ENCODE results near the gene NFKBIZ.

The NFKBIZ gene

GRCh38 chr3:101840066-101840465 is 9.2 kb upstream of the NFKBIZ start:
- DNase-seq (ENCODE audit: low read depth, low spot score) = no peak
- TF ChIP-seq, protein P1, sequence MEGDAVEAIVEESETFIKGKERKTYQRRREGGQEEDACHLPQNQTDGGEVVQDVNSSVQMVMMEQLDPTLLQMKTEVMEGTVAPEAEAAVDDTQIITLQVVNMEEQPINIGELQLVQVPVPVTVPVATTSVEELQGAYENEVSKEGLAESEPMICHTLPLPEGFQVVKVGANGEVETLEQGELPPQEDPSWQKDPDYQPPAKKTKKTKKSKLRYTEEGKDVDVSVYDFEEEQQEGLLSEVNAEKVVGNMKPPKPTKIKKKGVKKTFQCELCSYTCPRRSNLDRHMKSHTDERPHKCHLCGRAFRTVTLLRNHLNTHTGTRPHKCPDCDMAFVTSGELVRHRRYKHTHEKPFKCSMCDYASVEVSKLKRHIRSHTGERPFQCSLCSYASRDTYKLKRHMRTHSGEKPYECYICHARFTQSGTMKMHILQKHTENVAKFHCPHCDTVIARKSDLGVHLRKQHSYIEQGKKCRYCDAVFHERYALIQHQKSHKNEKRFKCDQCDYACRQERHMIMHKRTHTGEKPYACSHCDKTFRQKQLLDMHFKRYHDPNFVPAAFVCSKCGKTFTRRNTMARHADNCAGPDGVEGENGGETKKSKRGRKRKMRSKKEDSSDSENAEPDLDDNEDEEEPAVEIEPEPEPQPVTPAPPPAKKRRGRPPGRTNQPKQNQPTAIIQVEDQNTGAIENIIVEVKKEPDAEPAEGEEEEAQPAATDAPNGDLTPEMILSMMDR (IDR thresholded peaks at IDR 0.05; ENCODE audit: low read depth, low read length) = no peak
- in situ Hi-C loops (cut with HindIII; ENCODE audit: low sequenced_read_pairs) = no loop called here
- H3K4me3 ChIP-seq (ENCODE audit: low read depth, low read length) = no peak overlapping the region

- TF ChIP-seq, protein P1 (IDR thresholded peaks at IDR 0.05; ENCODE audit: low read depth, low read length) = no peak
- H3K4me3 ChIP-seq (ENCODE audit: low read depth, low read length) = no peak overlapping the region
- DNase-seq (ENCODE audit: low read depth, low spot score) = no peak
- in situ Hi-C loops (cut with HindIII; ENCODE audit: low sequenced_read_pairs) = no loop called here
Measured at GRCh38 chr3:101842245-101842934, 6.9 kb upstream of the NFKBIZ start.

GRCh38 chr3:101842935-101843330 is 6.4 kb upstream of the NFKBIZ start:
- TF ChIP-seq, protein P1 (IDR thresholded peaks at IDR 0.05; ENCODE audit: low read depth, low read length) = no peak
- in situ Hi-C loops (cut with HindIII; ENCODE audit: low sequenced_read_pairs) = no loop called here

GRCh38 chr3:101845425-101845824 is 3.9 kb upstream of the NFKBIZ start:
- no peak overlapping the region for H3K4me3 ChIP-seq (ENCODE audit: low read depth, low read length)
- in situ Hi-C loops (cut with HindIII; ENCODE audit: low sequenced_read_pairs) = no loop called here
- DNase-seq (ENCODE audit: low read depth, low spot score) = no peak
- TF ChIP-seq, protein P1 (IDR thresholded peaks at IDR 0.05; ENCODE audit: low read depth, low read length) = no peak

More at GRCh38 chr3:101842935-101843330, 6.4 kb upstream of the NFKBIZ start:
- DNase-seq (ENCODE audit: low read depth, low spot score) = no peak
- H3K4me3 ChIP-seq (ENCODE audit: low read depth, low read length) = no peak overlapping the region

- in situ Hi-C loops (cut with HindIII; ENCODE audit: low sequenced_read_pairs) = no loop called here
- no peak for DNase-seq (ENCODE audit: low read depth, low spot score)
- no peak overlapping the region for H3K4me3 ChIP-seq (ENCODE audit: low read depth, low read length)
- TF ChIP-seq, protein P1 (IDR thresholded peaks at IDR 0.05; ENCODE audit: low read depth, low read length) = no peak
Measured at GRCh38 chr3:101846709-101847108, 2.6 kb upstream of the NFKBIZ start.

DNA sequence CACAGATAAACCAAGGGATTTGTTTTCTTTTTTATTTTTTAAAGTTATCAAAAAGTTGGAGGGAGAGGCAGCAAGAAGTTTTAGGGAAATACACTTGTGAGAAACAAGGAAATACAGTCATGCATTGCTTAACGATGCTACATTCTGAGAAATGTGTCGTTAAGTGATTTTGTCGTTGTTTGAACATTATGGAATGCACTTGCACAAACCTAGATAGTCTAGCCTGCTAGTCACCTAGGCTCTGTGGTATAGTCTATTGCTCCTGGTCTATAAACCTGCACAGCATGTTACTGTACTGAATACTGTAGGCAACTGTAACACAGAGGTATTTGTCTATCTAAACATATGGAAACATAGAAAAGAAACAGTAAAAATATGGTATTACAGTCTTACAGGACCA is 2.0 kb upstream of the NFKBIZ start:
- no peak for DNase-seq (ENCODE audit: low read depth, low spot score)

More for the DNA sequence above, 2.0 kb upstream of the NFKBIZ start:
- TF ChIP-seq, protein P1 (IDR thresholded peaks at IDR 0.05; ENCODE audit: low read depth, low read length) = no peak
- in situ Hi-C loops (cut with HindIII; ENCODE audit: low sequenced_read_pairs) = no loop called here
- H3K4me3 ChIP-seq (ENCODE audit: low read depth, low read length) = no peak overlapping the region
